Thyroid gland (tissue), 4 donors: Measurements from ENCODE around the gene KIFC3. TPM values are rescaled to one million over a fixed set of nuclear protein-coding genes. Genes with fewer than 3 reads are reported as not detected.

Experiments used
- DNase-seq, 2 donors: peaks; one replicate each; pipeline ENCODE4 v3.0.0-alpha.2; 2019
- H3K27ac ChIP-seq, 3 donors: fragments of 200-600 bp; sonication (generic); 1 replicate in 2 of 3; 2 replicates in 1 of 3; pipeline ENCODE4 v1.5.1; 2016 to 2019; ENCODE audit warnings: mild to moderate bottlenecking in 1 of 3, moderate library complexity in 1 of 3
- H3K27me3 ChIP-seq: fragments of 200-600 bp; sonication (generic); one replicate; pipeline ENCODE4 v1.5.1; 2019
- H3K36me3 ChIP-seq, 2 donors: fragments of 200-600 bp; sonication (generic); one replicate each; pipeline ENCODE4 v1.5.1; 2016 to 2019
- H3K4me1 ChIP-seq, 2 donors: fragments of 200-600 bp; sonication (generic); one replicate each; pipeline ENCODE4 v1.5.1; 2017 to 2019
- H3K4me3 ChIP-seq, 3 donors: fragments of 200-600 bp; sonication (generic); replicated peaks in 1 of 3; 1 replicate in 2 of 3; 2 replicates in 1 of 3; pipeline ENCODE4 v1.5.1; 2016; ENCODE audit warnings: mild to moderate bottlenecking in 1 of 3
- H3K9me3 ChIP-seq: fragments of 200-600 bp; sonication (generic); one replicate; pipeline ENCODE4 v1.5.1; 2017
- CTCF ChIP-seq, 6 experiments: fragments of 200-600 bp in 3 of 6; fragments of 450-650 bp in 3 of 6; sonication (generic) in 3 of 6; IDR thresholded peaks; one replicate each; pipeline ENCODE4 v1.5.1; 2016 to 2019; ENCODE audit warnings: antibody characterized with exemption in 6 of 6, mild to moderate bottlenecking in 2 of 6, inconsistent platforms in 1 of 6, moderate library complexity in 1 of 6
- POLR2A ChIP-seq, 2 donors: fragments of 450-650 bp; IDR thresholded peaks; one replicate each; pipeline ENCODE4 v1.6.1; 2017; ENCODE audit warnings: antibody characterized with exemption in 2 of 2, mild to moderate bottlenecking in 2 of 2, moderate library complexity in 1 of 2
- WGBS, 2 donors: methylation state at CpG; one replicate each; pipeline ENCODE4 v1.1.5; 2017; 5-methylcytosine and 5-hydroxymethylcytosine counted together
- intact Hi-C: fragments of 100-400 bp; cut with DNase I; formaldehyde crosslinking; loops from one replicate; pipeline ENCODE4 v1.15.1; 2023
- total RNA-seq, 4 donors: library from RNA; depleted of rRNA; stranded (reverse); fragments of >200 nt; gene quantifications; one replicate each; pipeline ENCODE4 v1.2.3, GENCODE V29; 2016

Gene KIFC3
- total RNA-seq, 4 donors from 2014 or later = 88.8 to 153 (median 132) TPM

DNA sequence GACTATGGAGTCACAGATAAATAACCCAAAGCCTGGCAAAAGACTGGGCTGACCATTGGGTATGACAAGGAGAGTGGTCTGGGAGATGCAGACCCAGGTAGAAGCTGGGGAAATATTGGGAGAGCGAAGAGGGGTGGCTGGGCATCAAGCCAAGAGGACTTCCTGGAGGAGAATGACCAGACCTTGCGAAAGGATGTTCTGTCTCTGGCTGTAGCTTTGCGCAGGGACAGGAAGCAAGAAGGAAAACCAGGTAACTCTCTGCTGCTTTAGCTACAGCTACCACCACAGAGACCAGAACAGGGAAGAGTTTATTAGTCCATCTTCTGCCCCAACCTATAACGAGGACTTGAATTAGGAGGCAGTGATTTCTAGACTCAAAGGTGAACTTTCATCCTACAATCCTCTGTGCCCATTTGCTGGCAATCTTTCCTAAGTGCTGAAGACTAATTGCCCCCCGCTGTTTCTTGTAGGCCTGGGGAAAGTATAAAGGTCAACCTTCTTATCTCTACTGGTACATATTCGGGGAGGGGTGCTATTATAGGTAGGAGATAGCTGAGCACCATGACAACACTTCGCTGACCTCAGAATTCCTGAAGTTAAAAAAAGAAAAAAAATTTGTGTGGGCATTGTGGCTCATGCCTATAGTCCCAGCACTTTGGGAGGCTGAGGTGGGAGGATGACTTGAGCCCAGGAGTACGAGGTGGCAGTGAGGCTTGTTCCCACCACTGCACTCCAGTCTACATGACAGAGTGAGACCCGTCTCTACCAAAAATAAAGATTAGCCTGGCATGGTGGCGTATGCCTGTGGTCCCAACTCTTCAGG is 19.1 kb upstream of the KIFC3 start:
- WGBS, 2 donors = 77 to 80% methylated on average over 10 of the region's 10 CpGs
- Histone ChIP-seq H3K4me1 (peaks cover 53 to 55% of the 10 kb centered on the region in 2 donors), H3K36me3 (no peaks in the 10 kb centered on the region), H3K4me3 (no peak overlapping the region), H3K9me3 (no peaks in the 10 kb centered on the region), H3K27me3 (no peaks in the 10 kb centered on the region), H3K27ac (peak overlapping the region; percentile 89 to 98 (median 98))
- intact Hi-C loops = no loop called here
- no peak for TF ChIP-seq CTCF (IDR thresholded peaks at IDR 0.05)
- TF ChIP-seq POLR2A (IDR thresholded peaks at IDR 0.05) = no peak
- DNase-seq = no peak

DNA sequence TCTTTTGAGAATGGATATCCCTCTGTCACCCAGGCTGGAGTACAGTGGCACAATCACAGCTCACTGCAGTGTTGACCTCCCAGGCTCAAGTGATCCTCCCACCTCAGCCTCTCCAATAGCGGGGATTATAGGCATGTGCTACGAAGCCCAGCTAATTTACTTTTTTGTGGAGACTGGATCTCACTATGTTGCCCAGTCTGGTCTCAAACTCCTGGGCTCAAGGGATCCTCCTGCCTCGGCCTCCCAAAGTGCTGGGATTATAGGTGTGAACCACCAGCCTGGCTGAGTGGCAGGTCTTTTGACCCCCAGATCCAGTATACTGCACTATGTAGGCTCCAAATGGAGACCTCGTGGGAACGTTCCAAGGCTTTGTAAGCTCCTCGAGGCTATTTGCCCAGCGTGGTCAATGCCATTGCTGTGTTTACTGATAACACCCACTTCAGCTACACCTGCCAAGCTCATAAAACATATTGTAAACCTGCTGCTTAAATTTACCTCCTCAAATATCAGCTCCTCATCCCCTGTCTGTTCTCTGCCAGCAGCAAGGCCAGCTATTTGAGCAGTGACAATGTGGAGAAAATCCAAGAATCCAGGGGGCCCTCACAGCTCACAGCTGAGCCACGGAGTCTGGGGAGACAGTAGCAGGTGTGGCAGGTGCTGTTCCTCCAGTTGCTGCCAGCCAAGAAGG is 16.2 kb upstream of the KIFC3 start:
- no peak for TF ChIP-seq CTCF (IDR thresholded peaks at IDR 0.05)
- no peak for TF ChIP-seq POLR2A (IDR thresholded peaks at IDR 0.05)
- H3K36me3 ChIP-seq = no peaks in the 10 kb centered on the region
- DNase-seq = no peak
- 69 to 85% methylated on average over 7 to 8 of the region's 8 CpGs for WGBS, 2 donors
- no peak overlapping the region for H3K4me3 ChIP-seq
- H3K9me3 ChIP-seq = no peaks in the 10 kb centered on the region
- peak overlapping the region in 2 of 3 donors; percentile 98 for H3K27ac ChIP-seq
- H3K4me1 ChIP-seq = peaks cover 45 to 47% of the 10 kb centered on the region in 2 donors
- H3K27me3 ChIP-seq = no peaks in the 10 kb centered on the region
- intact Hi-C loops = no loop called here

GRCh38 chr16:57817680-57818079 is 15.4 kb upstream of the KIFC3 start:
- no peak for DNase-seq
- TF ChIP-seq CTCF (IDR thresholded peaks at IDR 0.05) (no peak), POLR2A (IDR thresholded peaks at IDR 0.05) (no peak)
- Histone ChIP-seq H3K4me1 (peaks cover 38 to 39% of the 10 kb centered on the region in 2 donors), H3K36me3 (no peaks in the 10 kb centered on the region), H3K27me3 (no peaks in the 10 kb centered on the region), H3K27ac (peak overlapping the region; percentile 98 to 100 (median 98)), H3K9me3 (no peaks in the 10 kb centered on the region), H3K4me3 (no peak overlapping the region)
- intact Hi-C loops = no loop called here

GRCh38 chr16:57815987-57816745 is 13.9 kb upstream of the KIFC3 start:
- 26 to 49% methylated on average over 7 to 12 of the region's 16 CpGs for WGBS, 2 donors
- TF ChIP-seq CTCF (IDR thresholded peaks at IDR 0.05) (no peak), POLR2A (IDR thresholded peaks at IDR 0.05) (peak in 1 of 2 donors; percentile 83)
- Histone ChIP-seq H3K4me3 (no peak overlapping the region), H3K36me3 (no peaks in the 10 kb centered on the region), H3K27me3 (no peaks in the 10 kb centered on the region), H3K27ac (peak overlapping the region; percentile 98 to 100 (median 98)), H3K9me3 (no peaks in the 10 kb centered on the region), H3K4me1 (peaks cover 29 to 31% of the 10 kb centered on the region in 2 donors)
- peak; percentile 97 for DNase-seq
- intact Hi-C loops = no loop called here
